ENCODE data around the gene CACNB2. TPM values are rescaled to one million over a fixed set of nuclear protein-coding genes. Genes with fewer than 3 reads are reported as not detected.

The CACNB2 gene
- total RNA-seq, 1 experiment from 2014 or later = not detected

DNA sequence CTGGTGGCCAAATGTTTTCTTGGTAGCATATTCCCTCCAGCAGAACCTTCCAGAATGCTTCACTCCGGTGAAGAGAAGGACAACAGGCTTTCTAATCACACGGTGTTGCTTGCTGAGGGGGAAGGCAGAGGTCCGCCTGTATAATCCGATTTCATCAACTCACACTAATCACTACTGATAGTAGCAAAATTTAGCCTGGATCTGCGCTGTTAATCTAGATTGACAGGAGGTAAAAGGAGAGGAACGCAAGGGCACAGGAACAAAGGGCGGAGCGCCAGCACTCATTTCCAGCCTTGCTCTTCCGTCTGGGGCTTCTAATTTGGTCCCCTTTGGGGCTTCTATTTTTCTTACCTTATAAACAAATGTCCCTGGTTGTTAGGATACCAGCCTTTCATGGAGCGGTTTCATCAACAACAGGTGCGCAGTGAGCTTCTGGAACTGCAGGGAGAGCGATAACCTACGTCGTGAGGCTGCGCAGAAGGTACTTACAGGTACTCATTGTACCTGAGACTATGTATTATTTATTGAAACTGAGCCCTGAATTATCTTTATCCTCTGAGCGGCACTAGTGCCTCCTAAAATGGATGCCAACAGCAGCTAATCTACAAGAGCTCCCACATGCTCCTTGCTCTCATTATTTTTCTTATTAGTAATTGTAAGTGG is 150.6 kb downstream of the CACNB2 start:
- no peak for DNase-seq (ENCODE audit: low spot score)

DNA sequence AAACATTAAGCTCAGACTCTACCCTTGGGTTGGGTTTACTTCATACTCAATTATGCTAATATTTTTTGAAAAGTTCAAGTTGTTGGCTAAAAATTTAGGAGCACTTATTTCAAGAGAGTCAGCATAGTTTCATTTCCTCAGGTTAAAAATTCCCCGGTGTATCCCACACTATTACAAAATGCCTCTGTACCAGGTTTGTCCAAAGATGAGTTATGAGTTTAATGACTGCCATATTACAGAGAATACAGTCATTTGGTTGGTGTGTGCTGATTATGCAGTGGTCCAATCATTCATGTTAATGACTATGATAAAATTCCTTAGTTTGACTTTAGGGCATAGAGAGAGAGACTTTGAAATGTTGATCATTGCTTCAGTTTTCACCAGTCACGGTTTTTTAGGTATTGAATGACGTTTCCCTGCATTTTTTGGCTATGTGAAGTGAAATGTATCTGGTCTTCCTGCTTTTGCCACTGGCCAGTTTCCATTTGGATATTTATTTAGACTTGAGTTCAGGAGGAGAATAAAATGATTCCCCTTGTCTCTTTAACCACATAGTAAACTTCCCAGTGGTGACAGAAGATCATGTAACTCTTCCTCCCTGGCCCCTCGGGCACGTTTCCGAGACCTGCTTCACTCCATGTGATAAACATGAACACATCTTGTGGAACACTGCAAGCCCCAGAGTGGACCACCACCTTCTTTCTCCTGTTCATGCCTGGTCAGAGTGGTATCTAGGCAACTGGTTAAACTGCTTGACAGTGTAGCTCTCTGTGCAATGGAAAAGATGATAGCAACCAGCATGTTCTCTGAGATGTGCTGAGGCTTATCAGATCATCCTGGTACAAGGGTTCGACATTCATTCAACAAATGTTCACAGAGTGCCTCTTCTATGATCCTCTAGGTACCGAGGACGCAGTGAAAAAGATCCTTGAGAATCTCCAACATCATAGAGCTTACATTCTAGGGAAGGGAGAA is 153.6 kb downstream of the CACNB2 start:
- DNase-seq (ENCODE audit: low spot score) = no peak

- DNase-seq (ENCODE audit: low spot score) = no peak
Measured at GRCh38 chr10:18294633-18295032, 154.4 kb downstream of the CACNB2 start.

GRCh38 chr10:18297659-18298058 is 157.4 kb downstream of the CACNB2 start:
- no peak for DNase-seq (ENCODE audit: low spot score)

DNA sequence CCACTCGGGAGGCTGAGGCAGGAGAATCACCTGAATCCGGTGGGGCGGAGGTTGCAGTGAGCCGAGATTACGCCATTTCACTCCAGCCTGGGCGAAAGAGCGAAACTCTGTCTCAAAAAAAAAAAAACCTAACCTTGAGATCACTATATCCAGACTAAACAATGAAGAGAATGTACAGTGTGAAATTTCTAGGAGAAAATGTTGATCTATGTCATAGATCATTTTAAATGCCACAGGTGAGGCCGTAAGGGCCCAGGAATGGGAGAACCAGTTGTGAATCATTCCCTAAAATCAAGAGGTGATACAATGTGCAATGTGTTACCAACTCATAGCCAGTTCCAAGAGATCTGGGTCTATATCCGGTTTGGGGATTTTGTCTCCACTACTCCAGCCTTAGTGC is 158.0 kb downstream of the CACNB2 start:
- DNase-seq (ENCODE audit: low spot score) = no peak

DNA sequence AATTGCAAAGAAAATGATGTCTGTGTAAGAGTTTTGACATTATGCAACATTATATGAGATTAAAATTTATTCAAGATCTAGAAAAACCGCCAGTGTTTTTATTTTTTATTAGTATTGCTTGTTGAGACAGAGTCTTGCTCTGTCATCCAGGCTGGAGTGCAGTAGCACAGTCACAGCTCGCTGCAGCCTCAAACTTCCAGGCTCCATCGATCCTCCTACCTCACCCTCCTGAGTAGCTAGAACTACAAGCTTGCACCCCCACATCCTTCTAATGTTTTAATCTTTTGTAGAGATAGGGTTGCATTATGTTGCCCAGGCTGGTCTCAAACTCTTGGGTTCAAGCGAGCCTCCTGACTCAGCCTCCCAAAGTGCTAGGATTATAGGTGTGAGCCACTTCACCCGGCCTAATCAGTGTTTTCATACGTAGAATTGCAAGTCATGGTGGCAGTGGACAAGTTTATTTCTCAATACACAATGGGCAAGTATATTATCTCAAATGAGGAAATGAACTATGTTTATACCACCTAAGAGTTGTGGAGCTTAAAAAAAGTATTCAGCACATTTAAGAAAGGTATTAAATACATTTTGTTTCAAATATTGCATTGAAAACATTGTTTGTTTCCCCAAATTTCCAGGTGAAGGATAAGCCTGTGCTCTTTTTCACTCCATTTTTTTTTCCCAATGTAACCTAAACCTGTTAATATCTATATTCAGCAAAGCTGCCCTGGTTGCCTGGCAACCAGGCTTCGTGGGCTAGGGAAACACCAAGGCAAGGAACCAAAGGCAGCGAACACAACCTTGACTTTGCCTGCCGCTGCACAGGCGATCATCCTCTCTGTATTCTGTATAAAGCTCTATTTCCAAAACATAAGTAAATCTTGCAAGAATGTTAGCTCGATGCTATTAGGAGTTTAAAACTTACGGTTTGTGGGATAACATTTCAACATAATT is 163.9 kb downstream of the CACNB2 start:
- DNase-seq (ENCODE audit: low spot score) = no peak

GRCh38 chr10:18306031-18306430 is 165.8 kb downstream of the CACNB2 start:
- DNase-seq (ENCODE audit: low spot score) = no peak

DNA sequence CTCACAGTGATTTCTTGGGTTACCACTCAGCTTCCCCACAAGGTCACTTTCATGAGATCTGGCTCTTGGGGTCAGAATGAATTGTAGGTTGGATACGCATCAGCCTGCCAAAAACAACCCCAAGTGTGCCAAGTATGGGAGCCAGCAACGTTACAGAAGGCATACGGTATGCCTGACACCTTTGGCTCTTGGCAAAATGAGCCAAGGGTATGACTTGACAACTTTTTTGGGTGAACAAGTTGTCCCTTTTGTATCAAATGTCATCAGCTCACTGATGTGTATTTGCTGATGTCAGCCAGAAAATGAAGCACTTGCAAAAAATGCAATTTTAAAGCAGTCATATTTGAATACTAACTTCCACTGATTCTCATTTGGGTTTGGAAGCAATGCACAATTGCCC is 168.4 kb downstream of the CACNB2 start:
- DNase-seq (ENCODE audit: low spot score) = no peak

DNA sequence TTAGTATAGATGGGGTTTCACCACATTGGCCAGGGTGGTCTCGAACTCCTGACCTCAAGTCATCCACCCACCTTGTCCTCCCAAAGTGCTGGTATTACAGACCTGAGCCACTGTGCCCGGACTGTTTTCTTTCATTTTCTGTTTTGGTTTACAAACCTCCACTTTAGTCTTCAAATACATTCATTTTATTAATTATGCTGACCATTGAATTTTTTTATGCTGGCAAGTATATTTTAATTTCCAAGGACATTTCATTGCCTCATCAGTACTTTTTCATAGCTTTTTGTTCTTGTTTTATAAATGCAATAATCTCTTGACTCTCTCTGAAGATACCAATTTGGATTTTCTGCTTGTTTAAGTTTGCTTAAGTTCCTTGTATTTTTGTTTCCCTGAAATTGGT is 170.5 kb downstream of the CACNB2 start:
- no peak for DNase-seq (ENCODE audit: low spot score)

GRCh38 chr10:18312374-18313139 is 172.3 kb downstream of the CACNB2 start:
- peak; percentile 32 for DNase-seq (ENCODE audit: low spot score)

GRCh38 chr10:18313140-18313530 is 172.9 kb downstream of the CACNB2 start:
- no peak for DNase-seq (ENCODE audit: low spot score)

GRCh38 chr10:18313626-18314025 is 173.4 kb downstream of the CACNB2 start:
- DNase-seq (ENCODE audit: low spot score) = no peak

DNA sequence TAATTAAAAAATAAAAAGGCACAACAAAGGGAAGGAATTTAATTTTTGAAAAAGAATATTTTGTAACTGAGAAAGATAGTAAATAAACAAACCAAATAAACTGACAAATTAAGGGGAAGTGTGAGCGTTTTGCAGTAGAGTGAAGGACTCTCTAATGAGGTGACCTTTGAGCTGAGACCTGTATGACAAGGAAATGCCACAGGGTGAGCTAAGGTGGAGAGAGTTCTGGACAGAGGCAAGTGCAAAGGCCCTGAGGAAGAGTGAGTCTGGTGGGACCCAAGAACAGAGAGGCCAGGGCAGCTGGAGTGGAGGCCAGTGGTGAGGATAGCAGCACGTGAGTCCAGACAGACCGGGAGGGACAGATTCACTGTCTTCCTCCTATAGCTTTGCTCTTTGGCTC is 179.4 kb downstream of the CACNB2 start:
- DNase-seq (ENCODE audit: low spot score) = no peak

DNA sequence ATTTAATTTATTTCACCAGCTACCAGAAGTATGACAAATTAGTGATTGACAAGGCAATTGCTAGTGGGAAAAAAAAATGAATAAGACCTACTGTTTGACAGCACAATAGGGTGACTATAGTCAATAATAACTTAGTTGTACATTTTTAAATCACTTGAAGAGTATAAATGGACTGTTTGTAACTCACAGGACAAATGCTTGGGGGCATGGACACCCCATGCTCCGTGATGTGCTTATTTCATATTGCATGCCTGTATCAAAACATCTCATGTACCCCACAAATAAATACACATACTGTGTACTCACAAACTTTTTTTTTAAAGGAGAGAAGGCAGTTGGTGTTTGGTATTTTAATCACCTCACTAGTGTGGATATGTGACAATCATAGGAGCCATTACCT is 181.1 kb downstream of the CACNB2 start:
- DNase-seq (ENCODE audit: low spot score) = no peak

DNA sequence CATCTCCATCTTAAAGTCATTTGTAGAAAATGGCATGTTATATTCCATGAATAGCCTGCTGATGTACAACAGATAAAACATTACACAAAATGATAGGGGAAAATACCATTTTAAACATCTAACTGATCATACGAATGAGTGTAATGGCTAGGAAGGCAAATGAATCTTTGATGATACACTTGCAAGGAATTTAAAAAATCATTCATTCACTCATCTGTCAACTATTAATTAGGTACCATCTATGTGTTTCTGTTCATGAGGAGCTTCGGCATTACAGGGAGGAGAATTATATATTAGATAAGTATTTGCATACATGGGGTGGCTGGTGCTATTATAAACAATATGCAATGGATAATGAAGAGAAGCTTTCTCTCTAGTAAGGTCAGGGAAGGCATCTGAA is 183.7 kb downstream of the CACNB2 start:
- DNase-seq (ENCODE audit: low spot score) = no peak

DNA sequence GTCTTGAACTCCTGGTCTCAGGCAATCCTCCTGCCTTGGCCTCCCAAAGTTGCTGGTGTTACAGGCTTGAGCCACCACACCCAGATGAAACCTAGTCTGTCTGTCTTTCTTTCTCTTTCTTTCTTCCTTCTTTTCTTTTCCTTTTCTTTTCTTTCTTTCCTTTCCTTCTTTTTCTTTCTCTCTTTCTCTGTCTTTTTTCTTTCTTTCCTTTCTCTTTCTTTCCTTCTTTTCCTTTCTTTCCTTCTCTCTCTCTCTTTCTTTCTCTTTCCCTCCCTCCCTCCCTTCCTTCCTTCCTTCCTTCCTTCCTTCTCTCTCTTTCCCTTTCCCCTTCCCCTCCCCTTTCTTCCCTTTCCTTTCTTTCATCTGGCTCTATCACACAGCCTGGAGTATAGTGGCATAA is 185.2 kb downstream of the CACNB2 start:
- DNase-seq (ENCODE audit: low spot score) = no peak

DNA sequence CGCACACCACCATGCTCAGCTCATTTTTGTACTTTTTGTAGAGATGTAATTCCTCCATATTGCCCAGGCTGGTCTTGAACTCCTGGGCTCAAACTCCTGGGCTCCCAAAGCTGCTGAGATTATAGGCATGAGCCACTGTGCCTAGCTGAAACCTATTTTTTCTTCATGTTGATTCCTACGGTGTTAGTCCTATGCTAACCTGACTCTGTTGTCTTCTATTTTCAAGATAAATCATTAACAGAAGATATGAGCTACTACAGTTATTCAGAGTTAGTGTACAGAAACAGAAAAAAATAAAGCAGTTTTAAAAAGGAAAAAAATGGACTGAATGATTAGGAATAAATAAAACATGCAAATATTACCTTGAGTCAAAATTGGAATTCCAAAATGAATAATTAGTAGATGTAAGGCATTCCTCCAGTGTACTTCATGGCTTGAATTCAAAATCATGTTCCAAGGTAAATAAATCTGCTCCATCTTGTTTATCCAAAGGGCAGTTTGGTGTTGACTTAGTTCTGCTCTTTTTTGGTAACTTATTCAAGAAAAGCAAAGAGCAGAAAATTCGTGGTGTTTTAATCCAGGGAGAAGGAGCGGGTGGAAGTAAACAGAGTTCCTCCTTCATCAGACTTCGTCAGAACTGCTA is 185.8 kb downstream of the CACNB2 start:
- DNase-seq (ENCODE audit: low spot score) = no peak

- no peak for DNase-seq (ENCODE audit: low spot score)
Measured at GRCh38 chr10:18328941-18329340, 188.7 kb downstream of the CACNB2 start.

- no peak for DNase-seq (ENCODE audit: low spot score)
Measured at GRCh38 chr10:18332048-18332447, 191.8 kb downstream of the CACNB2 start.

GRCh38 chr10:18332484-18332883 is 192.3 kb downstream of the CACNB2 start:
- DNase-seq (ENCODE audit: low spot score) = no peak

GRCh38 chr10:18333621-18334020 is 193.4 kb downstream of the CACNB2 start:
- no peak for DNase-seq (ENCODE audit: low spot score)

Measured in HT-29 (cell line).